Colon (tissue), 2 donors: Measurements from ENCODE around the gene H2AZ1.
A peak's percentile ranks its signal among the peaks of the same experiment; 100 is the strongest.

Experiments
- FAIRE-seq: peaks from 2 replicates; lab custom pipeline; 2012; peaks lifted over from hg19 to GRCh38; lab: Jason Lieb, UNC
- donor health status: control.
- donor health status: control.

Gene H2AZ1

DNA sequence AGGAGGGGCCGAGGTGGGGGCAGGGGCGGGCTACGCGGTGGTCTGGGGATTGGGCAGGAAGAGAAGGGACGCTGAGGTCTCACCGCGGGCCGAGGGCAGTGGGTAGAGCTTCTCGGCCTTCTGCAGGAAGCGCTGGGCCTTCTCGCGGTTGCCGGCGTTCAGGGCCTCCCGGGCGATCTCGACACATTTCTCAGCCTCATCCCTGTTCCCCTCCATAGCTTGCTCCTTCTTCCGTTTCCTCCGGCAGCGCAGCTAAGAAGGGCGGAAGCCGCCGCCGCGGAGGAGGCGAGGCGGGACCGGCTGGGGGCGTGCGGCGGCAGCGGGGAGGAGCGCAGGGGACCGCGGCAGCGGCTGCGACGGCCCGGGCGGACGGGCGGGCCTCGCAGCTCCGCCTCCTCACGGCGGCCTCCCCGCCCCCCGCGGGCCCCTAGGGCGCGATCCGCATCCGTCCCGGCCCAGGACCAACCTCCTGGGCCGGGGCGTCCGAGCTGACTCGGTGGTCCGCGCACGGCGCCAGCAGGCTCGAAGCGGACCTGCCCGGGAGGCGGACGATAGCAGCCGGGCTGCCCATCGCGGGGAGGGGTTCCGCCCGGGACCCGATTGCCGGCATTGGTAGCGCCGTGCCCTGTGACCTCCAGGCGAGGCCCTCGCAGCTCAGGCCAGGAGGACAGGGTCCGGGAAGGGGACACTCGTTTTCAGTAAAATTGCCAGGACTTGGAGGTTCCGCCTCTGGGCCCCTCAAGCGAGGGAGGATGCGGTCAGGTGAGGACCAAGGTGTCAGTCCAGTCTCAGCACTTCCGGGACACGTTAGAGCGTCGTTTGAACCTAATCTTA lies 3.5 kb downstream of the H2AZ1 start, which contains the start of gene DNAJB14:
DNAJB14 (minus strand) TSS at position 263 of the 834 bp plus-strand sequence; CDS start at position 216, 47 bp downstream.
- no peak for FAIRE-seq

DNA sequence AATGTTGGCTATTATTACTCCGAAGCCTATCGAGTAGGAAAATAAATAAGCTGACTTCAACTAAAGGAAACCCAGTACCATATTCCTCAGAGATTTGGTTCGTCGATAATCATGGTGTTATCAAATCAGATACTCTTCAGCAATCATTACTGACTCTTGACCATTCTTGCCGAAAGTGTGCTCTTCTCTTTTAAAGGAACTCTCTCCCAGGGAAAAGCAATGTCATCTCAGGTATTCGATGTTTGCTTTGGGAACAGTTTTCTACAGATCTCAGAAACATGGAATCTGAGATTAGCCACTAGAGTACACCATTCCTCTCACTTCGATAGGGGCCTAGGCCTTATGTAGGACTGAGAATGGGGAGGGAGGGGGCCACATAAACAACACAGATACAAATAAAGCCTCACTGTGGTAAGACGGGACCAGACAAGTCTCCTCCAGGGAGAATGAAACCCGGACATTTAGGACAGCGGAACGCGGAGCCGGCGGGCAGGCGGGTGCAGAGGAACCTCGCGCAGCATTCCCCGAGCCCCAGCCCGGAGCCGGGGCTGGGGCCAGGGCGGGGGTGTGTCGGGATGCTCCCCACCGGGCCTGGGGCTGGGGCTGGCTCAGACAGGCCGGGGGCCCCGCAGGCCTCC lies 4.2 kb downstream of the H2AZ1 start:
- FAIRE-seq = no peak

DNA sequence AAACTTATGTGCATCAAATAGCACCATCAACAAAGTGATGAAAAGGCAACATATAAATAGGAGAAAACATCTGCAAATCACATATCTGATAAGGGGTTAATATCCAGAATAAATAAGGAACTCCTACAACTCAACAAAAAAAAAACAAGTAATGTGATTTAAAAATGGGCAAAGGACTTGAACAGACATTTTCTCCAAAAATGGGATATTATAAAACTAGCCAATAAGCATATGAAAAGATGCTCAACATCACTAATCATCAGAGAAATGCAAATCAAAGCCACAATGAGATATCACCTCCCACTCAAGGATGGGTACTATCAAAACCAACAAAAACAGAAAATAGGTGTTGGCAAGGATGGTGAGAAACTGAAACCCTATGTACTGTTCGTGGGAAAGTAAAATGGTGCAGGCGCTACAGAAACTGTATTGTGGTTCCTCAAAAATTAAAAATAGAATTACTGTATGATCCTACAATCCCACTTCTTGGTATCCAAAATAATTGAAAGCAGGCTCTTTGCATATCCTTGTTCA lies 6.1 kb downstream of the H2AZ1 start:
- peak; percentile 36 for FAIRE-seq

DNA sequence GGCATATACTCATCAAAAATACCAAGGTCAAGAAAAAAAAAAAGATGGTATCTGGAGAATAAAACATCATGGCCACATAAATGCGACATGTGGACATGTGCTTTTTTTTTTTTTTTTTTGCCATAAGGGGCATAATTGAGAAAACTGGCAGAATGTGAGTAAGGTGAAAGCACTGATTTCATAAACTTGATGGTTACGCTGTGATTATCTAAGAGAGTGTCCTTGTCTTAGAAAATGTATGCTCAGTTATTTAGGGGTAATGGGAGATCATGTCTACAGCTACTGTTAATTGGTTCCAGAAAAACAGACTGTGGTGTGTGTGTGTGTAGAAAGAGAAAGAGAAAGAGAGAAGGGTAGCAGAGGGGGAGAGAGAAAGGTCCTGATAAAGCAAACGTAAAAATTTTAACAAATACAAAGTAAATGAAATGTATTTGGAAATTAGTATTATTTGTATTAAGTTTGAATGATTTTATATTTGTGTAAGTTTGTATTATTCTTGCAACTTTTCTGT lies 11.8 kb downstream of the H2AZ1 start:
- FAIRE-seq = no peak

DNA sequence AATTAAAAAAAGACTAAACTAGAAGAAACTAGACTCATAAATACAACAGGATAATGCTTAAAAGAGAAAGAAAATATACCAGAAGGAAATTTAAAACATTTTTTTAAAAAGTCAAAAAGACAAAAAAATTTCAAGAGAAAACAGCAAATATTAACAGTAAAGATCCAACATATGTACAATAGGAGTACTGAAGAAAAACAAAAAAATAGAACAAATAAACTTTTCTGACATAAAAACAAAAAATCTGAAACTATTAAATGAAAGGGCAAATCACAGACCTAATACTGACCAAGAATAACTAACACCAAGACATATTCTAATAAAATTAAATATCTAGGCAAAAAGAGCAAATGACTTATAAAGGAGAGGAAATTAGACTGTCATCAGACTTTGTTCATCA lies 15.2 kb downstream of the H2AZ1 start:
- FAIRE-seq = peak; percentile 73

DNA sequence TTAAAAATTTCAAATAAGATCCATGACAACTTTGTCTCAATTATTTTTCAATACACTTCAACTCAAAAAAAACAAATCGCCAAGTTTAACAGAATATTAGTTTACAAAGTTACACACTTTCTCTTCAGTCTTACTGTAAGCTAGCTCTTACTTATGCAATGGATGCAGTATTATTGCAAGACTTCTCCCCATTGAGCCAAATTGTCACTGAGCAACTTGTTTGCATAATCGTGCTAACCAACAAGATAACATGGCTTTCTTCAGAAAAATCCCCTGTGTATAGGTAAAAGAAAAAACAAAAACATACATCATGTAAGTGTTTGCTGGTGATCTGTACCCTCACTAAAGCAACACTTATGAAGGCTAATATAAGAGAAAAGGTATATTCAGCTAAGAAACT lies 22.5 kb downstream of the H2AZ1 start:
- no peak for FAIRE-seq

DNA sequence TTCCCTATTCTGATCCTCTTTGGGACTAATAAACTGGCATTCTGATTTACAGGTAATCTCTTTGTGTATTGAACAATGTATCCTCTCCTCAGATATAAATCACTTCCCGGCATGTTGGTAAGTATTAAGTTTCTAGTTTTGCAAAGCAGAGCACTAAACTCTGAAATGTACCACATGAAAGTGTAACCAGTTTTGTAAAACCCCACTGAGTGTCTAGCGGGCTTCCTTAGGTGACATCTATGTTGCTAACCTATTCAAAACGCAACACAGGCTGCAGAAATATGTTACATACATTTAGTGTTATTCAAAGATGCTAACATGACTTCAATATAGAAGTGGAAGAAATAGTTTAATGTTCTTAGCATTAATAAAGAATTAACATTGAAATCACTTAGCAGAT lies 28.9 kb downstream of the H2AZ1 start:
- no peak for FAIRE-seq

DNA sequence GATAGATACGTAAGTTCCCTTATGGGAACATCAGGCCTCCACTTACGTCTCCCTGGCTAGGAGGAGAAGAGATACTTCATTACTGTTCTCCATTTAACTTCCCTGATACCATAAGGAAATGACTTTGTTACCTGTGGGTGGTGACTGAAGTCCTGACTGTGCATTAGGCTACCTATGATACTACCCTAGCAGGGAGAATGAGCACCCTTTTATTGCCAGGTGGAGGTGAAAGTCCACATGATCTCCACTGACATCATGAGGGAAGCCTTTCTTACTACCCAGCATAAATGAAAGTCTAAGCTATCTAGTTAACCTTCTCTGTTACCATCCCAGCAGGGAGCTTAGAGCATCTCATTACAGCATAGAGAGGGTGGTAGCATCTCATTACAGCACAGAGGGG lies 31.4 kb downstream of the H2AZ1 start:
- peak; percentile 33 for FAIRE-seq

DNA sequence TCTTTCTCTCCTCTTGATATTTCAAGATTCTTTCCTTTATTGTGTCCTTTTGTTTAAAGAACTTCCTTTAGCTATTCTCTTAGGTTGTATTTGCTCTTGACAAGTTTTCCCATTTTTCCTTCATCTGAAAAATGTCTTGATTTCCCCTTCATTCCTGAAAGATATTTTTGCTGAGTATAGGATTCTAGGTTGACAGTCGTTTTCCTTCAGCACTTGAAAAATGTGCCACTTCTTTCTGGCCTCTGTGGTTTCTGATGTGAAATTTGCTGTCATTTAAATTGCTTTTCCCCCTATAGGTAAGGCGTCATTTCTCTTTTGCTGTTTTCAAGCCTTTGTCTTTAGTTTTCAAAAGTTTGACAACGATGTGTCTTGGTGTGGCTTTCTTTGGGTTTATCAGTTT lies 32.5 kb downstream of the H2AZ1 start:
- no peak for FAIRE-seq

DNA sequence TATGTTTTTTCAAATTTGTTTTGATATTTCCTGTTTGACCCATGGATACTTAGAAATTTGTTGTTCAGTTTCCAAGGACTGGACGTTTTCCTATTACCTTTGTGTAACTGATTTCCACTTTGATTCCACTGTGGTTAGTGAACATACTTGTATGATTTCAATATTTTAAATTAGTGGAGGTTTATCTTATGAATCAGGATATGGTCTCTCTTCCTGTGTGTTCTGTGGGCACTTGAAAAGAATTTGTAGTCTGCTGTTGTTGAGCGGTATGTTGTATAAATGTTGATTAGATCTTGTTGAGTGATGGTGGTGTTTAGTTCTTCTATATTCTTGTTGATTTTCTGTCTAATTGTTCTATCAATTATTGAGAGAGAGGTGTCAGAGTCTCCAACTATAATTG lies 34.6 kb downstream of the H2AZ1 start:
- no peak for FAIRE-seq
